Natural killer cell (primary cell): ENCODE measurements around the gene PFKFB2. TPM values are rescaled to one million over a fixed set of nuclear protein-coding genes. Genes with fewer than 3 reads are reported as not detected.
A peak's percentile ranks its signal among the peaks of the same experiment; 100 is the strongest.

Experiments
- ATAC-seq, 3 donors: fragments of 150-1000 bp in 2 of 3; fragments of 200-7000 bp in 1 of 3; cut with Tn5 transposase; 1 replicate in 1 of 3; 2 replicates in 2 of 3; pipeline ENCODE4 v1.10.0; 2021; ENCODE audit warnings: mild to moderate bottlenecking in 2 of 3, moderate library complexity in 2 of 3
- DNase-seq, 2 donors: peaks; one replicate each; pipeline versions ENCODE4 v3.0.0 to v3.0.0-alpha.2; 2013 to 2021; ENCODE audit warnings: mixed read lengths in 1 of 2
- H3K27ac ChIP-seq: one replicate; pipeline ENCODE4 v1.5.1; 2013; ENCODE audit warnings: mild to moderate bottlenecking, low read length
- H3K27me3 ChIP-seq: one replicate; pipeline ENCODE4 v1.6.1; 2013; ENCODE audit warnings: low read length; ENCODE audit not compliant: control insufficient read depth, insufficient read depth
- H3K36me3 ChIP-seq: one replicate; pipeline ENCODE4 v1.6.1; 2013; ENCODE audit warnings: low read length; ENCODE audit not compliant: control insufficient read depth, insufficient read depth
- H3K4me1 ChIP-seq: one replicate; pipeline ENCODE4 v1.6.1; 2013; ENCODE audit warnings: low read length; ENCODE audit not compliant: control insufficient read depth, insufficient read depth
- H3K4me3 ChIP-seq: one replicate; pipeline ENCODE4 v1.5.1; 2013; ENCODE audit warnings: low read length
- H3K9me3 ChIP-seq: one replicate; pipeline ENCODE4 v1.6.1; 2013; ENCODE audit warnings: low read length; ENCODE audit not compliant: control insufficient read depth, insufficient read depth
- H3K27ac Mint-ChIP-seq, 2 donors: one replicate each; pipeline ENCODE4 v1.8.0; 2022; ENCODE audit warnings: mild to moderate bottlenecking in 2 of 2, mixed read lengths in 2 of 2, moderate library complexity in 1 of 2
- H3K27me3 Mint-ChIP-seq, 2 donors: one replicate each; pipeline ENCODE4 v1.8.0; 2022; ENCODE audit warnings: low read depth in 2 of 2, mixed read lengths in 2 of 2
- H3K36me3 Mint-ChIP-seq: one replicate; pipeline ENCODE4 v1.8.0; 2022; ENCODE audit warnings: mixed read lengths
- H3K4me1 Mint-ChIP-seq, 2 donors: one replicate each; pipeline ENCODE4 v1.8.0; 2022; ENCODE audit warnings: mixed read lengths in 2 of 2
- H3K4me3 Mint-ChIP-seq: one replicate; pipeline ENCODE4 v1.8.0; 2022; ENCODE audit warnings: mild to moderate bottlenecking, moderate library complexity, mixed read lengths
- H3K9me3 Mint-ChIP-seq, 2 donors: one replicate each; pipeline ENCODE4 v1.8.0; 2022; ENCODE audit warnings: mixed read lengths in 2 of 2
- WGBS: methylation state at CpG from one replicate; pipeline ENCODE4 v1.1.7; 2013; ENCODE audit warnings: missing lambda C conversion rate; ENCODE audit not compliant: insufficient coverage; 5-methylcytosine and 5-hydroxymethylcytosine counted together
- intact Hi-C: fragments of 100-400 bp; cut with micrococcal nuclease; formaldehyde crosslinking; loops from one replicate; pipeline ENCODE4 v1.14.2; 2022
- total RNA-seq, 4 donors: library from RNA; stranded (reverse); fragments of 120-200 nt in 1 of 4; gene quantifications; one replicate each; pipeline versions ENCODE4 v1.2.3 to v1.2.4, GENCODE V29; 2013 to 2022
- TF ChIP-seq, protein P1 (sequence below): fragments of 200-600 bp; IDR thresholded peaks from one replicate; pipeline ENCODE4 v1.8.0; 2022; ENCODE audit warnings: antibody characterized with exemption

Gene PFKFB2
- total RNA-seq, 3 donors from 2014 or later (not counting 1 experiment from before 2014, with no cell fraction given), result 5.3 to 8.5 (median 7.4) TPM

DNA sequence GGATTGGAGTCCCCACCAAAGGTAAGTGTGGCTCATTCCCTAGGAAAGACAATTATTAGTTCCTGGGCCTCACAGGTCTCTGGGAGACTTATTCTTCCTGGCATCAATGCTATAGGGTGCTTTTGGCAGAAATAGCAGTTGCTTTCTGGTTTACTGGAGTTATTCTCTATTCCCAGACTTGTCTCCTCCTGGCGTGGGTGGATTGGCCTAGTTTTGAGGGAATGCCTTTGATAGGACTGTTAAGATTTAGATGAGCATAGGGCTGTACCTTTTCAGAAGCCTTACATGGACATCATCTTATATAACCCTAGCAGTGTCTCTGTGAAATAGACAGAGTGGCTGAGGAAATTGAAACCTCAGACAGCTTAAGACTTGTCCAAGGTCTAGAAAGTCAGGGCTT lies 9.0 kb downstream of the PFKFB2 start:
- intact Hi-C loops, result no loop called here
- DNase-seq, result no peak
- peak overlapping the region; percentile 22 for H3K4me3 Mint-ChIP-seq
- no peaks in the 10 kb centered on the region for H3K27me3 ChIP-seq
- 60% methylated on average over 1 of the region's 1 CpG for WGBS
- H3K36me3 Mint-ChIP-seq, result no peaks in the 10 kb centered on the region
- peaks cover 15 to 20% of the 10 kb centered on the region in 2 donors for H3K4me1 Mint-ChIP-seq
- no peaks in the 10 kb centered on the region for H3K27me3 Mint-ChIP-seq
- no peaks in the 10 kb centered on the region for H3K9me3 ChIP-seq
- peaks cover 5% of the 10 kb centered on the region for H3K36me3 ChIP-seq
- no peak for ATAC-seq
- TF ChIP-seq, protein P1, sequence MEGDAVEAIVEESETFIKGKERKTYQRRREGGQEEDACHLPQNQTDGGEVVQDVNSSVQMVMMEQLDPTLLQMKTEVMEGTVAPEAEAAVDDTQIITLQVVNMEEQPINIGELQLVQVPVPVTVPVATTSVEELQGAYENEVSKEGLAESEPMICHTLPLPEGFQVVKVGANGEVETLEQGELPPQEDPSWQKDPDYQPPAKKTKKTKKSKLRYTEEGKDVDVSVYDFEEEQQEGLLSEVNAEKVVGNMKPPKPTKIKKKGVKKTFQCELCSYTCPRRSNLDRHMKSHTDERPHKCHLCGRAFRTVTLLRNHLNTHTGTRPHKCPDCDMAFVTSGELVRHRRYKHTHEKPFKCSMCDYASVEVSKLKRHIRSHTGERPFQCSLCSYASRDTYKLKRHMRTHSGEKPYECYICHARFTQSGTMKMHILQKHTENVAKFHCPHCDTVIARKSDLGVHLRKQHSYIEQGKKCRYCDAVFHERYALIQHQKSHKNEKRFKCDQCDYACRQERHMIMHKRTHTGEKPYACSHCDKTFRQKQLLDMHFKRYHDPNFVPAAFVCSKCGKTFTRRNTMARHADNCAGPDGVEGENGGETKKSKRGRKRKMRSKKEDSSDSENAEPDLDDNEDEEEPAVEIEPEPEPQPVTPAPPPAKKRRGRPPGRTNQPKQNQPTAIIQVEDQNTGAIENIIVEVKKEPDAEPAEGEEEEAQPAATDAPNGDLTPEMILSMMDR, result no peak
- H3K27ac ChIP-seq, result no peak overlapping the region
- peaks cover 13% of the 10 kb centered on the region for H3K4me1 ChIP-seq
- no peaks in the 10 kb centered on the region for H3K9me3 Mint-ChIP-seq
- H3K4me3 ChIP-seq, result no peak overlapping the region
- peak overlapping the region; percentile 43 to 67 for H3K27ac Mint-ChIP-seq

DNA sequence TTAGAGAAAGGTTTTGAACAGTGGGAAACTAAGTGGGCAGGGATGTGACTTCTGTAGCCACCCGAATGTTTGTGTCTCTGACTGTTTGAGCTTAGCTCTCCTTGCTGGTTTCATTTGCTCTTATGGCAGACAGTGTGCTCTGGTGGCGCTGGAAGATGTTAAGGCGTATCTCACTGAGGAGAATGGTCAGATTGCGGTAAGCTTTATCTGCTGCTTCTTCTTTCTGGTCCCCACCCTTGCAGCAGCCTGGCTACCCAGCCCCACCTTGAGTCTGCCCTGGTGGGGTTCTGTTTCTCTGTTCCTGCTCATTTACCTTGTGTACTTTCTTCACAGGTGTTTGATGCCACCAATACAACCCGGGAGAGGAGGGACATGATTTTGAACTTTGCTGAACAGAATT lies 9.9 kb downstream of the PFKFB2 start:
- Mint-ChIP-seq H3K4me3 (peak overlapping the region; percentile 22), H3K4me1 (peaks cover 15 to 20% of the 10 kb centered on the region in 2 donors), H3K27ac (peak overlapping the region; percentile 43 to 67), H3K9me3 (no peaks in the 10 kb centered on the region), H3K36me3 (no peaks in the 10 kb centered on the region), H3K27me3 (no peaks in the 10 kb centered on the region)
- Histone ChIP-seq H3K27ac (no peak overlapping the region), H3K27me3 (no peaks in the 10 kb centered on the region), H3K9me3 (no peaks in the 10 kb centered on the region), H3K36me3 (peaks cover 5% of the 10 kb centered on the region), H3K4me1 (peaks cover 13% of the 10 kb centered on the region), H3K4me3 (no peak overlapping the region)
- WGBS, result 71% methylated on average over 5 of the region's 5 CpGs
- DNase-seq (no peak), ATAC-seq (peak; percentile 40 to 79 (median 62))
- TF ChIP-seq, protein P1, result no peak
- intact Hi-C loops, result no loop called here

DNA sequence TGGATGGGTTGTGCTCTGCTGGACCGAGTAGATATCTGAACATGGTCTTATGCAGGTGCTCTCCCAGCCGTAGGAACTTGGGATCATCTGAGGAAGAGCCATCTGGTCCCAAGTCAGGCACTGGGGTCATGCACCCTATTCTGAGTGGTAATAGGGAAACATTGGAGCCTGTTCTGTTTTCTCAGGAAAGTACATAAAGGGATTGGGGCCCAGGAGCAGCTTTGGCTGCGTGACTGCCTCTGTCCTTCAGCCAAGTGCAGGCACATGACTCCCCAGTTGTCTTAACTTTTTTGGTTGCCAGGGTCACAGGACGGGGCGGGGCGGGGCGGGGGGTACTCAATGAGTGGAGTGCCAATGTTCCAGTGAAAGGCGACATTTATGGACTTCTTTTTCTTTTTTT lies 11.5 kb downstream of the PFKFB2 start:
- Mint-ChIP-seq H3K27ac (no peak overlapping the region), H3K27me3 (no peaks in the 10 kb centered on the region), H3K36me3 (no peaks in the 10 kb centered on the region), H3K9me3 (no peaks in the 10 kb centered on the region), H3K4me1 (peaks cover 23 to 28% of the 10 kb centered on the region in 2 donors), H3K4me3 (no peak overlapping the region)
- TF ChIP-seq, protein P1, result no peak
- 90% methylated on average over 8 of the region's 8 CpGs for WGBS
- no peak overlapping the region for H3K27ac ChIP-seq
- H3K4me3 ChIP-seq, result no peak overlapping the region
- H3K4me1 ChIP-seq, result peaks cover 15% of the 10 kb centered on the region
- H3K9me3 ChIP-seq, result no peaks in the 10 kb centered on the region
- H3K36me3 ChIP-seq, result peaks cover 5% of the 10 kb centered on the region
- DNase-seq, result no peak
- no peak for ATAC-seq
- intact Hi-C loops, result no loop called here
- H3K27me3 ChIP-seq, result no peaks in the 10 kb centered on the region

DNA sequence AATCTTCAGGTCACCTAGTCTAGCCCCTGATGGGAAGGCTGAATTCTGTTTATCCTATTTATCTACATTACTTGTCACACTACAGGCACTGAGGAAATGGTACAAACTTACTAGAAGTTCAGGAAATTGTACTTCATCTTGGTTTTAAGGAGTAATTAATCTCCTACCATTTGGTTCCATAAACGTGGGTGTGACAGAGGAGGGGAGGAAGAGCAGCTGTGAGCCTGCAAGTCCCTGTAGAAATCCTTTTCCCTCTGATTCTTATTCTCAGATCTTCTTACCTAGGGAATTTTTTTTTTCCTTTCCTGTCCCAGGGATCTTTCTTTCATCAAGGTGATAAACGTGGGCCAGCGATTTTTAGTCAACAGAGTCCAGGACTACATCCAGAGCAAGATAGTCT lies 14.1 kb downstream of the PFKFB2 start:
- Mint-ChIP-seq H3K4me3 (no peak overlapping the region), H3K9me3 (no peaks in the 10 kb centered on the region), H3K36me3 (no peaks in the 10 kb centered on the region), H3K27me3 (no peaks in the 10 kb centered on the region), H3K27ac (no peak overlapping the region), H3K4me1 (peaks cover 38 to 44% of the 10 kb centered on the region in 2 donors)
- Histone ChIP-seq H3K4me3 (no peak overlapping the region), H3K36me3 (peaks cover 2% of the 10 kb centered on the region), H3K27me3 (no peaks in the 10 kb centered on the region), H3K4me1 (peaks cover 38% of the 10 kb centered on the region), H3K27ac (no peak overlapping the region), H3K9me3 (no peaks in the 10 kb centered on the region)
- TF ChIP-seq, protein P1, result no peak
- no peak for ATAC-seq
- intact Hi-C loops, result no loop called here
- DNase-seq, result no peak
- WGBS, result 80% methylated on average over 3 of the region's 3 CpGs
